Stimulated activated CD4-positive, alpha-beta T cell treated with anti-CD3 and anti-CD28 coated beads, Interleukin-1b, Interleukin-23, amount 100 ng/mL, for 4 hours (primary cell): ENCODE results near the gene ADRB2.

ENCODE experiments used
- DNase-seq, 2 donors: peaks; one replicate each; pipeline ENCODE4 v3.0.0-alpha.2; 2020; ENCODE audit warnings: low read depth in 2 of 2

Gene ADRB2

GRCh38 chr5:148805326-148806290 lies 20.8 kb upstream of the ADRB2 start:
- no peak for DNase-seq

DNA sequence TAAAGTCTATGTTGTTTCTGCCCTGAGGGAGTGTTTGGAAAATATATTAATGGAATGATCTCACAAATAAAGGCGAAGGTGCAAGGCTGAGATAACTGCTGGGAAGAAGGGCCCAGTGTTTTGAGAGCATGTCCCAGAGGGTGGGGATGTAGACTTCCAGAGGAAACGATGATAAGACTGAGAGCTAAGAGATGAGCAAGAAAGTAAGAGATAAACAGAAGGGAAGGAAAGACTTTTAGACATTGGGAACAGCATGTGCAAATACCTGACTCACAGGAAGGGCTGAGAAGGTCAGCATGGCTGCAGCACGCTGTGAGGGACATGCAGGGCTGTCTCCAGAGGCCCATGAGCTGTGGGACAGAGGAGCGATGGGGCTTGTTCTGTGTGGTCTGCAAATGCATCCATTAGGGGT lies 19.9 kb upstream of the ADRB2 start:
- DNase-seq: no peak

- DNase-seq: no peak
Measured at GRCh38 chr5:148807851-148808250, 18.6 kb upstream of the ADRB2 start.

DNA sequence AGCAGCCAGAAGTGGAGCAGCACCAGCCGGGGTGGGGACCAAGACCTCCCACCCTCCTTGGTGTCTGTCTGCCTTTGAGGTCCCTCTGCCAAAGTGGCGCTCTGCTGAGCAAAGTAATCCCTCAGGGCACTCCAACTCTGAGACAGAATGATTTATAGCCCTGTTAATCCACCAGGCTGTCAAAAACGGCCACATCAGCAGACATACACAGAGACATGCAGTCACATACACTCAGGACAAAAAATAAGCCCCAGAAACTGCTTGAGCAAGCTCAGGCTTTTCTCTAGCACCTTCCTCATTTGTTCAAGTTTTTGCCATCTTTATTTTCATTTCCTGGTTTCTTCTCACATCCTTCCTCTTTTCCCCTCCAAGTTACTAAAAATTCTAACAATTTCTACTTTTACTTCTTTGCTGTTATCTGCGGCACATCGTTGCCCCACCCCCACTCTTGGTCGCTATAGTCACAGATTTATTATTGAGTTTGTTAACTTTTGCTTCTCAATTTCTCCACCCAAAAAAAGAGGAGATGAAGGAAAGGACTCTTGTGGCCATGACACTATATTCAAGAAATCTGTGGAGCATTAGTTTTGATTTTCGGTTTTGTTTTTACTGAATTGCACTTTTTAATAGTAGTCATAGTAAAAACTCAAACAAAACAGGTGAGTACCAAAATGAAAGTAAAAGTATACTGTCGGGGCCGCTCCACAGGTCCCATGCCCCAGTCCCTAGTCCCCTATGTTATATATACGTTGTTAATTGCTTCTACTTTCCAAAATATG lies 17.4 kb upstream of the ADRB2 start:
- DNase-seq: no peak

GRCh38 chr5:148809781-148810524 lies 16.5 kb upstream of the ADRB2 start:
- no peak for DNase-seq

- no peak for DNase-seq
Measured at GRCh38 chr5:148810823-148811222, 15.6 kb upstream of the ADRB2 start.

- DNase-seq: no peak
Measured at GRCh38 chr5:148811756-148812155, 14.7 kb upstream of the ADRB2 start.

DNA sequence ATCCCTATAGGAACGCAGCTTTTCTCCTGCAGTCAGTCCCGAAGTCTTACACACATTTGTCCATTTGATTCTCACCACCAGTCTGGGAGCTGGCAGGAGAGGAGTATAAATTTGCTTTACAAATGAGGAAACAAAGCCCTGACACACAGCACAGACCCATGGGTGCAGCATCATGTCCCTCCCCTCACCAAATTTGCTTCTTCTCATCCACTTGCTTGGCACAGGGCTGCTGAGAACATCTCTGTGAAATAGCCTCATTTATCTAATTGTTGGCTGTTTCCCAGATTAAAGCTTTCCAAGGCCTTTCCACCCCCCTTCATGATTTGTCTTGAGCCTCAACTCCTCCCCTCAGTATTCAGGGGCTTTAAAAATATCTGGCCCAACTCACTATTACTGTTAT lies 11.3 kb upstream of the ADRB2 start:
- no peak for DNase-seq

DNA sequence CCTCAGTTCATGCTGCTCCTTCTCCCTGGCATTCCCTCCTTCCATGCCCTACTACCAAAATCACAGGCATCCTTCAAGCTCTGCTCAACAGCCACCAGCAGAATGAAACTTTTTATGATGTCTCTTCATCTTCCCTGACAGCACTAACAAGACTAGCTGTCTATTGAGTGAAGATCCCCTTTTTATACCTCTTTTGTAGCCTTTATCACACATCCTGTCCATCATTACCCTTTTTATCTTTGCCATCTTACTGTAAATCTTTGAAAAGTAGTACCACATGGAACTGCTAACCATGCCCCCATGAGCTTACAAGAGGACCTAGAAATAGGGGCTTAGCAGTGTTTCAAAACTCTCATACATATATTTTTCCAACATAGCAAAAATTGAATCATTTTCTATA lies 10.8 kb upstream of the ADRB2 start:
- DNase-seq: no peak

GRCh38 chr5:148816357-148816756 lies 10.1 kb upstream of the ADRB2 start:
- DNase-seq: no peak

- DNase-seq: no peak
Measured at GRCh38 chr5:148816782-148817181, 9.6 kb upstream of the ADRB2 start.

- DNase-seq: no peak
Measured at GRCh38 chr5:148817606-148818005, 8.8 kb upstream of the ADRB2 start.

GRCh38 chr5:148820461-148821395 lies 5.7 kb upstream of the ADRB2 start:
- no peak for DNase-seq

- no peak for DNase-seq
Measured at GRCh38 chr5:148823871-148824270, 2.5 kb upstream of the ADRB2 start.

DNA sequence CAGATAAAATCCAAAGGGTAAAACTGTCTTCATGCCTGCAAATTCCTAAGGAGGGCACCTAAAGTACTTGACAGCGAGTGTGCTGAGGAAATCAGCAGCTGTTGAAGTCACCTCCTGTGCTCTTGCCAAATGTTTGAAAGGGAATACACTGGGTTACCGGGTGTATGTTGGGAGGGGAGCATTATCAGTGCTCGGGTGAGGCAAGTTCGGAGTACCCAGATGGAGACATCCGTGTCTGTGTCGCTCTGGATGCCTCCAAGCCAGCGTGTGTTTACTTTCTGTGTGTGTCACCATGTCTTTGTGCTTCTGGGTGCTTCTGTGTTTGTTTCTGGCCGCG lies 727 bp upstream of the ADRB2 start:
- no peak for DNase-seq

GRCh38 chr5:148826739-148827070 lies 294 bp downstream of the ADRB2 start:
- DNase-seq: no peak

DNA sequence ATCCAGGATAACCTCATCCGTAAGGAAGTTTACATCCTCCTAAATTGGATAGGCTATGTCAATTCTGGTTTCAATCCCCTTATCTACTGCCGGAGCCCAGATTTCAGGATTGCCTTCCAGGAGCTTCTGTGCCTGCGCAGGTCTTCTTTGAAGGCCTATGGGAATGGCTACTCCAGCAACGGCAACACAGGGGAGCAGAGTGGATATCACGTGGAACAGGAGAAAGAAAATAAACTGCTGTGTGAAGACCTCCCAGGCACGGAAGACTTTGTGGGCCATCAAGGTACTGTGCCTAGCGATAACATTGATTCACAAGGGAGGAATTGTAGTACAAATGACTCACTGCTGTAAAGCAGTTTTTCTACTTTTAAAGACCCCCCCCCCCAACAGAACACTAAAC lies 1.3 kb downstream of the ADRB2 start:
- no peak for DNase-seq

- DNase-seq: no peak
Measured at GRCh38 chr5:148828511-148829247, 2.3 kb downstream of the ADRB2 start.

DNA sequence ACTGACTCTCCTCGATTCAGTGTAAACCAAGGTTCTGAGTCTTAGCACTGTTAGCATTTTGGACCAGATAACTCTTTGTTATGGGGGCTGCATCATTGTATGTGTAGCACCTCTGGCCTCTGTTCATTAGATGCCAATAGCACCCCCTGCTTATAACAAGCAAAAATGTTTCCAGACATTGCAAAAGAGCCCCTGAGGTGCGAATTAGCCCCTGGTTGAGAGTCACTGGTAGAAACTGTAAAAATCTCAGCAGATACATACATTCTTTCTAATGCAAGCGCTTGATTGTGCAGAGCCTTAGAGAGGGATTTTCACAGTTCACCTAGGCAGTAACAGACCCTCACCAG lies 2.8 kb downstream of the ADRB2 start:
- DNase-seq: no peak

- DNase-seq: no peak
Measured at GRCh38 chr5:148829734-148830133, 3.3 kb downstream of the ADRB2 start.

DNA sequence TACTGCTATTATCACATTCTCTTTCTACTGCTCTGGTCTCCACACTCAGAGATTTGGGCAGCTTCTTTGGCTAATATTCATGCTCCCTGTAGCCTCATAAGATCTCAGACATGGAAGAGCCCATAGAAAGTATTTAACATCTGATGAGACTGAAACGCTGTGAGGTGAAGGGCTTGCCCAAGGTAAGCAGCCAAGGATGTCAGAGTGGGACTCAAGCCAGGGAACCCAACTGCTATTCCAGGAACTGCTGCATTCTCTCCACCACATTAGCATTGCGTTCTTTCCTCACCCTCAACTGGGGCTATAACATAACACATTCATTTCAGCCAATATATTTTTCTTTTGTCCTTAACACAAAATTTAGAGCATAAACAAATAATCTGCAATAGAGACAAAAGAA lies 3.8 kb downstream of the ADRB2 start:
- no peak for DNase-seq
